Smooth muscle cell of the brain vasculature (primary cell): ENCODE measurements around the gene BNC2.

Experiments used
- DNase-seq: peaks from one replicate; pipeline ENCODE4 v3.0.0-alpha.2; 2012; ENCODE audit warnings: low read depth, low spot score

BNC2 gene

GRCh38 chr9:16715404-16715803 is 155.1 kb downstream of the BNC2 start:
- DNase-seq: no peak

GRCh38 chr9:16712787-16713186 is 157.7 kb downstream of the BNC2 start:
- DNase-seq: no peak

GRCh38 chr9:16710888-16711287 is 159.6 kb downstream of the BNC2 start:
- DNase-seq: no peak

GRCh38 chr9:16709924-16710323 is 160.5 kb downstream of the BNC2 start:
- DNase-seq: no peak

GRCh38 chr9:16708656-16709435 is 161.6 kb downstream of the BNC2 start:
- no peak for DNase-seq

GRCh38 chr9:16705111-16705604 is 165.3 kb downstream of the BNC2 start:
- DNase-seq: peak; percentile 92

- no peak for DNase-seq
Observed at GRCh38 chr9:16704116-16705110, 166.1 kb downstream of the BNC2 start.

GRCh38 chr9:16701347-16701746 is 169.1 kb downstream of the BNC2 start:
- DNase-seq: no peak

GRCh38 chr9:16693616-16694015 is 176.9 kb downstream of the BNC2 start:
- DNase-seq: no peak

- DNase-seq: no peak
Observed at GRCh38 chr9:16690628-16691027, 179.8 kb downstream of the BNC2 start.

- DNase-seq: no peak
Observed at GRCh38 chr9:16690205-16690604, 180.3 kb downstream of the BNC2 start.

GRCh38 chr9:16689351-16689938 is 181.0 kb downstream of the BNC2 start:
- no peak for DNase-seq

- no peak for DNase-seq
Observed at GRCh38 chr9:16688814-16689213, 181.7 kb downstream of the BNC2 start.

- DNase-seq: no peak
Observed at GRCh38 chr9:16687678-16688369, 182.6 kb downstream of the BNC2 start.

- no peak for DNase-seq
Observed at GRCh38 chr9:16683326-16683725, 187.1 kb downstream of the BNC2 start.

GRCh38 chr9:16682273-16682672 is 188.2 kb downstream of the BNC2 start:
- DNase-seq: no peak

GRCh38 chr9:16681652-16681987 is 188.8 kb downstream of the BNC2 start:
- no peak for DNase-seq

- no peak for DNase-seq
Observed at GRCh38 chr9:16680975-16681651, 189.4 kb downstream of the BNC2 start.

- DNase-seq: no peak
Observed at GRCh38 chr9:16680541-16680940, 189.9 kb downstream of the BNC2 start.

GRCh38 chr9:16679327-16679821 is 191.1 kb downstream of the BNC2 start:
- DNase-seq: no peak

- no peak for DNase-seq
Observed at GRCh38 chr9:16676519-16676918, 194.0 kb downstream of the BNC2 start.
